ENCODE measurements around the gene POLR3E. TPM values are rescaled to one million over a fixed set of nuclear protein-coding genes. Genes with fewer than 3 reads are reported as not detected.

The POLR3E gene
- total RNA-seq, 1 experiment from 2014 or later, result 103 TPM

DNA sequence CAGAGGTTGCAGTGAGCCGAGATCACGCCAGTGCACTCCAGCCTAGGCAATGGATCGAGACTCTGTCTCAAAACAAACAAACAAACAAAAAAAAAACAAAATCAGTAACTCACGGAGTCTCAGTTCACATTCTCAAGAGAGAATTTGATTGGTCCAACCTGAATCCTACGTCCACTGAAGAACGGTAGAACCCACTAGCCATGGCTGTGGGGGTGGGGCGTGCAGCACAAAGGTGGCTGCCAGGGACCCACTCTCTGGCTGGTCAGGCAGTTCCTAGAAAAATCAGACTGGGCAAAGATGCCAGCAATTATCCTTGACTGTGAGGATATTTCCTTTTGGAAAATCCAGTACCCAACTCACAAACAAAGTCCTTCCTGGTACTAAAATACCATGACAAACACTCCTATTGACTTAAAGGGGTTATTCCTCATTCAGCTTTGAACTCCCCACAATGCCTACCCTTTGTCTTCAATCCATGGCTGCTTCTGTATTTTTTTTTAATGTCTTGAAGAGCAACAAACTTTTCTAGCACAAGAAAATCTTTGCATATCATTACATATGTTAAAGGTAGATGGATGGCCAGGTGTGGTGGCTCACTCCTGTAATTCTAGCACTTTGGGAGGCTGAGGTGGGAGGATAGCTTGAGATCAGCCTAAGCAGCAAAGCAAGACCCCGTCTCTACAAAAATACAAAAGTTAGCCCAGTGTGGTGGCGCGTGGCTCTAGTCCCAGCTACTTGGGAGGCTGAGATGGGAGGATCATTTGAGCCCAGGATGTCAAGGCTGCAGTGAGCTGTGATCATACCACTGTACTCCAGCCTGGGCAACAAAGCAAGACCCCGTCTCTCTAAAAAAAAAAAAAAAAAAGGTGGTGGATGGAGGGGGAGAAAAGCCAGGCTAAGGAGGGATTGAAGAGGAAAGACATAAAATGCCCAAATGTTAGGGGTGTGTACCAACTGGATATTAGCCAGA lies 3.8 kb upstream of the POLR3E start:
- no peak overlapping the region for H2BK12ac ChIP-seq (ENCODE audit: insufficient read length, low read depth, low read length)
- no peak overlapping the region for H3K14ac ChIP-seq (ENCODE audit: insufficient read depth, low read length)
- no peak for DNase-seq
- H3K9me3 ChIP-seq (ENCODE audit: control insufficient read depth, low read depth, low read length), result no peaks in the 10 kb centered on the region
- Mint-ChIP-seq H3K4me3 (no peak overlapping the region; a peak in 1 of 5 replicates), H3K27ac (no peak overlapping the region; a peak in 1 of 7 replicates), H3K36me3 (ENCODE audit: insufficient read depth in 1 of 3, low read depth in 3 of 3) (peaks cover 0 to 5% (median 4%) of the 10 kb centered on the region in 3 experiments; a peak in 3 of 7 replicates), H3K9me3 (no peaks in the 10 kb centered on the region), H3K27me3 (ENCODE audit: low read depth) (peaks cover 2% of the 10 kb centered on the region; the same call in 1 of the 2 replicates), H3K4me1 (peaks cover 9 to 19% of the 10 kb centered on the region in 2 experiments)
- H4K8ac ChIP-seq (replicated peaks; ENCODE audit: insufficient read length, low read depth, low read length), result no peak overlapping the region
- H3K56ac ChIP-seq (ENCODE audit: insufficient read length, low read depth, low read length), result no peak overlapping the region
- H2AFZ ChIP-seq (ENCODE audit: low read length), result no peak overlapping the region
- no peak overlapping the region for H4K5ac ChIP-seq (ENCODE audit: insufficient read length, low read depth, low read length)
- H3K4me2 ChIP-seq (ENCODE audit: insufficient read depth, insufficient read length, low read length), result no peak overlapping the region
- no peak overlapping the region for H3K18ac ChIP-seq (ENCODE audit: insufficient read length, low read depth, low read length)
- H4K91ac ChIP-seq (ENCODE audit: insufficient read length, low read depth, low read length), result no peak overlapping the region
- H3K27me3 ChIP-seq (ENCODE audit: insufficient read depth, low read length), result no peaks in the 10 kb centered on the region
- no peak overlapping the region for H2BK120ac ChIP-seq (ENCODE audit: low read depth, low read length, poor library complexity, severe bottlenecking)
- H2BK5ac ChIP-seq (ENCODE audit: insufficient read length, low read length), result no peak overlapping the region
- no peak overlapping the region for H3T11ph ChIP-seq (ENCODE audit: low read length)
- no peak overlapping the region for H3K4ac ChIP-seq (ENCODE audit: low read depth, low read length)
- H3K4me1 ChIP-seq (ENCODE audit: insufficient read depth, low read length), result no peaks in the 10 kb centered on the region
- no peak overlapping the region for H2BK20ac ChIP-seq (ENCODE audit: low read depth, low read length, poor library complexity, severe bottlenecking)
- H2AK5ac ChIP-seq (ENCODE audit: insufficient read length, low read length), result no peak overlapping the region
- H3K23ac ChIP-seq (ENCODE audit: insufficient read length, low read depth, low read length), result no peak overlapping the region
- H2BK15ac ChIP-seq (ENCODE audit: low read depth, low read length), result no peak overlapping the region
- peaks cover 2% of the 10 kb centered on the region; the same call in 1 of the 2 replicates for H3K79me2 ChIP-seq (ENCODE audit: insufficient read depth, low read length)
- H3K23me2 ChIP-seq (ENCODE audit: insufficient read length, low read depth, low read length, poor library complexity, severe bottlenecking), result peaks cover 5% of the 10 kb centered on the region
- no peak overlapping the region for H3K9ac ChIP-seq (ENCODE audit: extremely low read depth, insufficient read length, low read length)
- TF ChIP-seq, protein P1, sequence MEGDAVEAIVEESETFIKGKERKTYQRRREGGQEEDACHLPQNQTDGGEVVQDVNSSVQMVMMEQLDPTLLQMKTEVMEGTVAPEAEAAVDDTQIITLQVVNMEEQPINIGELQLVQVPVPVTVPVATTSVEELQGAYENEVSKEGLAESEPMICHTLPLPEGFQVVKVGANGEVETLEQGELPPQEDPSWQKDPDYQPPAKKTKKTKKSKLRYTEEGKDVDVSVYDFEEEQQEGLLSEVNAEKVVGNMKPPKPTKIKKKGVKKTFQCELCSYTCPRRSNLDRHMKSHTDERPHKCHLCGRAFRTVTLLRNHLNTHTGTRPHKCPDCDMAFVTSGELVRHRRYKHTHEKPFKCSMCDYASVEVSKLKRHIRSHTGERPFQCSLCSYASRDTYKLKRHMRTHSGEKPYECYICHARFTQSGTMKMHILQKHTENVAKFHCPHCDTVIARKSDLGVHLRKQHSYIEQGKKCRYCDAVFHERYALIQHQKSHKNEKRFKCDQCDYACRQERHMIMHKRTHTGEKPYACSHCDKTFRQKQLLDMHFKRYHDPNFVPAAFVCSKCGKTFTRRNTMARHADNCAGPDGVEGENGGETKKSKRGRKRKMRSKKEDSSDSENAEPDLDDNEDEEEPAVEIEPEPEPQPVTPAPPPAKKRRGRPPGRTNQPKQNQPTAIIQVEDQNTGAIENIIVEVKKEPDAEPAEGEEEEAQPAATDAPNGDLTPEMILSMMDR (conservative IDR thresholded peaks at IDR 0.05), result no peak
- WGBS (ENCODE audit: extremely low coverage, insufficient read length, low lambda C conversion rate), result no CpG with 5 or more reads among the region's 11 CpGs
- H3K79me1 ChIP-seq (ENCODE audit: insufficient read depth, low read depth, low read length, poor library complexity, severe bottlenecking), result no peaks in the 10 kb centered on the region
- no peak overlapping the region for H3K27ac ChIP-seq (ENCODE audit: insufficient read length, low read depth, low read length)
- H4K20me1 ChIP-seq (ENCODE audit: control insufficient read depth, insufficient read depth, insufficient read length), result no peaks in the 10 kb centered on the region
